Mesenchymal stem cell (in vitro differentiated cells and primary cell): ENCODE measurements around the gene POTEM. TPM values are rescaled to one million over a fixed set of nuclear protein-coding genes. Genes with fewer than 3 reads are reported as not detected.
"Not testable (repeated sequence)": the region's sequence is repeated elsewhere in the genome, so short reads cannot be mapped to it uniquely, and the experiment has no call there.

Experiments used
- DNase-seq: peaks from one replicate; pipeline ENCODE4 v3.0.0-alpha.2; 2013
- H2AFZ ChIP-seq: one replicate; pipeline ENCODE4 v1.6.1; 2013; ENCODE audit warnings: low read depth, mild to moderate bottlenecking, control low read depth, inconsistent platforms, low read length, moderate library complexity
- H2AK5ac ChIP-seq: 2 replicates; pipeline ENCODE4 v1.6.1; 2013; ENCODE audit warnings: low read length, moderate library complexity, mild to moderate bottlenecking, inconsistent platforms; ENCODE audit not compliant: severe bottlenecking
- H2BK120ac ChIP-seq: one replicate; pipeline ENCODE4 v1.6.1; 2013; ENCODE audit warnings: low read depth, mild to moderate bottlenecking, inconsistent platforms, low read length, moderate library complexity
- H2BK12ac ChIP-seq, 2 experiments: one replicate each; pipeline ENCODE4 v1.6.1; 2013; ENCODE audit warnings: inconsistent platforms in 2 of 2, low read length in 2 of 2, mild to moderate bottlenecking in 2 of 2, moderate library complexity in 2 of 2, control low read depth in 1 of 2
- H2BK15ac ChIP-seq: one replicate; pipeline ENCODE4 v1.6.1; 2013; ENCODE audit warnings: mild to moderate bottlenecking, low read depth, inconsistent platforms; ENCODE audit not compliant: poor library complexity, severe bottlenecking
- H2BK5ac ChIP-seq: 2 replicates; pipeline ENCODE4 v1.6.1; 2013; ENCODE audit warnings: low read depth, mild to moderate bottlenecking, low read length, control low read depth, inconsistent platforms; ENCODE audit not compliant: poor library complexity, severe bottlenecking
- H3K14ac ChIP-seq, 2 experiments: one replicate each; pipeline ENCODE4 v1.6.1; 2013; ENCODE audit warnings: inconsistent platforms in 2 of 2, low read length in 2 of 2, control low read depth in 1 of 2, mild to moderate bottlenecking in 1 of 2, moderate library complexity in 1 of 2
- H3K18ac ChIP-seq, 2 experiments: one replicate each; pipeline ENCODE4 v1.6.1; 2013; ENCODE audit warnings: inconsistent platforms in 2 of 2, low read length in 2 of 2, control low read depth in 1 of 2, low read depth in 1 of 2, mild to moderate bottlenecking in 1 of 2
- H3K23ac ChIP-seq, 2 experiments: one replicate each; pipeline ENCODE4 v1.6.1; 2013; ENCODE audit warnings: inconsistent platforms in 2 of 2, low read length in 2 of 2, mild to moderate bottlenecking in 2 of 2, moderate library complexity in 2 of 2, control low read depth in 1 of 2
- H3K27ac ChIP-seq: 2 replicates; pipeline ENCODE4 v1.5.1; 2013; ENCODE audit warnings: mild to moderate bottlenecking, moderate library complexity, low read length, control low read depth, inconsistent platforms; ENCODE audit not compliant: poor library complexity, severe bottlenecking
- H3K27me3 ChIP-seq, 2 experiments: 2 replicates each; pipeline versions ENCODE4 v1.6.1 to v1.7.0; 2013; ENCODE audit warnings: low read length in 2 of 2, mild to moderate bottlenecking in 2 of 2, moderate library complexity in 2 of 2, control low read depth in 1 of 2, inconsistent platforms in 1 of 2; ENCODE audit not compliant: control insufficient read depth in 1 of 2, insufficient read depth in 1 of 2
- H3K36me3 ChIP-seq, 2 experiments: 2 replicates each; pipeline versions ENCODE4 v1.6.1 to v1.7.0; 2013; ENCODE audit warnings: low read length in 2 of 2, control low read depth in 1 of 2, inconsistent platforms in 1 of 2, low read depth in 1 of 2, mild to moderate bottlenecking in 1 of 2; ENCODE audit not compliant: insufficient read depth in 2 of 2, control insufficient read depth in 1 of 2
- H3K4ac ChIP-seq, 2 experiments: one replicate each; pipeline ENCODE4 v1.6.1; 2013; ENCODE audit warnings: inconsistent platforms in 2 of 2, low read length in 2 of 2, mild to moderate bottlenecking in 2 of 2, moderate library complexity in 2 of 2, control low read depth in 1 of 2, low read depth in 1 of 2
- H3K4me1 ChIP-seq: 2 replicates; pipeline ENCODE4 v1.6.1; 2013; ENCODE audit warnings: low read depth, low read length, control low read depth; ENCODE audit not compliant: control insufficient read depth, insufficient read depth
- H3K4me2 ChIP-seq: 2 replicates; pipeline ENCODE4 v1.6.1; 2013; ENCODE audit warnings: low read length, mild to moderate bottlenecking, inconsistent platforms; ENCODE audit not compliant: poor library complexity, severe bottlenecking
- H3K4me3 ChIP-seq, 2 experiments: 2 replicates each; pipeline versions ENCODE4 v1.5.1 to v1.7.0; 2013; ENCODE audit warnings: low read length in 2 of 2, mild to moderate bottlenecking in 2 of 2, control low read depth in 1 of 2, low read depth in 1 of 2; ENCODE audit not compliant: insufficient read depth in 1 of 2
- H3K79me1 ChIP-seq: replicated peaks from 2 replicates; pipeline ENCODE4 v1.6.1; 2013; ENCODE audit warnings: mild to moderate bottlenecking, control low read depth, low read length, inconsistent platforms; ENCODE audit not compliant: poor library complexity, severe bottlenecking
- H3K9ac ChIP-seq: 2 replicates; pipeline ENCODE4 v1.7.0; 2013; ENCODE audit warnings: mild to moderate bottlenecking, low read length, moderate library complexity
- H3K9me3 ChIP-seq: 2 replicates; pipeline ENCODE4 v1.7.0; 2013; ENCODE audit warnings: mild to moderate bottlenecking, low read length; ENCODE audit not compliant: control insufficient read depth
- H4K8ac ChIP-seq: one replicate; pipeline ENCODE4 v1.6.1; 2013; ENCODE audit warnings: inconsistent platforms, mild to moderate bottlenecking, low read length, moderate library complexity
- H4K91ac ChIP-seq: one replicate; pipeline ENCODE4 v1.6.1; 2013; ENCODE audit warnings: mild to moderate bottlenecking, low read length, inconsistent platforms
- WGBS: methylation state at CpG from one replicate; pipeline ENCODE4 v1.1.7; 2013; ENCODE audit warnings: mixed read lengths; 5-methylcytosine and 5-hydroxymethylcytosine counted together
- small RNA-seq: library from polyadenylated mRNA; stranded (forward); fragments of <200 nt; extraction: miRNeasy Mini kit (QIAGEN cat#:217004); gene quantifications from one replicate; pipeline ENCODE3, GENCODE V24; 2013; ENCODE audit warnings: low read depth

The POTEM gene

DNA sequence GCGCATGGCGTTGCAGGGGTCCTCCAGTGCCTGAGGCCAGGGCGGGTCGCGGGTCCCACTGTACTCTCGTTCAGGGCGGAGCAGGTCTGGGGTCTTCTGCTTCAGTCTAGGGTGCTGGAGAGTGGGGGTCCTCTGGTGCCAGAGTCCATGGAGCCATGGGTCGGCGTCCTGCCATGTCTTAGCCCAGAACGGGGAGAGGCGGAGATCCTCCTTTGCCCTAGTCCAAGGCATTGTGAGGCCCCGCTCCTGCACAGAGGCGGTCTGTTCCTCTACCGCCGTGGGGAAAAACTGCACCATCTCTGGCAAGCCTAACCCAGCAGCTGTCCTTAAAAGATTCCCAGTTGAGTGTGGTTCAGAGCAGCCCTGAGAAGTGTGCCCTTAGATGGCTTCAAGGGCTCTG lies 71.6 kb downstream of the POTEM start:
- not testable (repeated sequence) for H3K4me2 ChIP-seq, H4K8ac ChIP-seq, H3K4me1 ChIP-seq, H3K4ac ChIP-seq, H2AK5ac ChIP-seq, H2BK15ac ChIP-seq, H3K23ac ChIP-seq, H2BK120ac ChIP-seq, H3K27me3 ChIP-seq, H2BK5ac ChIP-seq, H3K36me3 ChIP-seq, H3K9me3 ChIP-seq, H4K91ac ChIP-seq, H2BK12ac ChIP-seq, H3K4me3 ChIP-seq, H3K9ac ChIP-seq, H2AFZ ChIP-seq, H3K79me1 ChIP-seq, H3K14ac ChIP-seq, H3K18ac ChIP-seq, H3K27ac ChIP-seq, DNase-seq
- WGBS = no CpG with 5 or more reads among the region's 15 CpGs

GRCh38 chr14:19043384-19043783 lies 76.2 kb downstream of the POTEM start:
- H3K27ac ChIP-seq, H3K4ac ChIP-seq, H3K14ac ChIP-seq, H2BK5ac ChIP-seq, H2AFZ ChIP-seq, H2BK120ac ChIP-seq, H2BK12ac ChIP-seq, H3K4me2 ChIP-seq, DNase-seq, H3K4me1 ChIP-seq, H2BK15ac ChIP-seq, H3K4me3 ChIP-seq, H2AK5ac ChIP-seq, H3K9me3 ChIP-seq, H3K79me1 ChIP-seq, H4K8ac ChIP-seq, H3K18ac ChIP-seq, H3K36me3 ChIP-seq, H3K9ac ChIP-seq, H3K27me3 ChIP-seq, H4K91ac ChIP-seq, H3K23ac ChIP-seq: not testable (repeated sequence)
- no CpG with 5 or more reads among the region's 2 CpGs for WGBS

Small RNA genes within 50 kb of the gene (small RNA-seq; reads per million reads assigned to genes)
- not detected for gene RNU6-1239P
